ENCODE measurements around the gene APC2.

- TF ChIP-seq CTCF (IDR thresholded peaks at IDR 0.05) (no peak), TCF7L2 (IDR thresholded peaks at IDR 0.05; ENCODE audit: low read depth, low read length) (no peak)
Measured at GRCh38 chr19:1421958-1422305, 28.0 kb upstream of the APC2 start.

Data from Panc1 (cell line).